NCI-H2029 treated with DMSO at 0.1 percent for 48 hours (cell line): Measurements from ENCODE around the gene ATP6V1F.

ENCODE experiments used
- DNase-seq: peaks from one replicate; lab custom pipeline; 2025; lab: John Stamatoyannopoulos, UW

ATP6V1F gene

DNA sequence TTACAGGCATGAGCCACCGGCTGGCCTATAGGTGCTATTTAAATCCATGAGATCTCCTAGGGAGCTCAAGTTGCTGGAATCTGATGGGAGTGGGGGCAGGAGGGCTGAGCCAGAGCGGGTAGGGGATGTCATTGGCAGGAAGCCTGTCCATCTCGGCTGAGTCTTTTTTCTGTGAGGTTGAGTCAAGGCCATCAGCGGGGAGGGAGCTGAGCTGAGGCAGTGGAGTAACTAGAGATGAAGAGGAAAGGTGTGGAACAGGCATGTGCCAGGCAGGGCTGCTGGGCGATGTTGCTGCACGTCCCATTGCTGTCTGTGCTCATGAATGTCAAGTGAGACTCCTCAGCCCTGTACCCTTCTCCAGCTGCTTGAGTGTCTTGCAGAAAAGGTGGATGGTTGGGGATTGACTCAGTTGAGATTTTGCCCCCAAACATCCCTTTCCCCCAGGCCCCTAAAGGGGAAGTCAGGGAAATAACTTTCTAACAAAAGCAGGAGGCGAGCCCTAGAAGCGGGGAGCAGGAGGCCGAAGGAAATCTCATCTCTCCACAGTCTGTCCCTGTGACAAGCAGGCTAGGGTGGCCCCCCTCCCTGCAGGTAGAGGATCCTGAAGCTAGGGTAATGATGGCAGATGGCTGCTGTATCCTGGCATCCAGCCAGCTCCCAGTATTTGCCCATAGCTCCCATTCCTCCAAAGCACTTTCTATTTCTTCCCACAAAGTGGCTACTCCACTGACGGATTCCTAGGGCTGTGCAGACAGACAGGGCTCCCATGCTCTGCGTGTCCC lies 5.4 kb downstream of the ATP6V1F start:
- peak; percentile 72 for DNase-seq

DNA sequence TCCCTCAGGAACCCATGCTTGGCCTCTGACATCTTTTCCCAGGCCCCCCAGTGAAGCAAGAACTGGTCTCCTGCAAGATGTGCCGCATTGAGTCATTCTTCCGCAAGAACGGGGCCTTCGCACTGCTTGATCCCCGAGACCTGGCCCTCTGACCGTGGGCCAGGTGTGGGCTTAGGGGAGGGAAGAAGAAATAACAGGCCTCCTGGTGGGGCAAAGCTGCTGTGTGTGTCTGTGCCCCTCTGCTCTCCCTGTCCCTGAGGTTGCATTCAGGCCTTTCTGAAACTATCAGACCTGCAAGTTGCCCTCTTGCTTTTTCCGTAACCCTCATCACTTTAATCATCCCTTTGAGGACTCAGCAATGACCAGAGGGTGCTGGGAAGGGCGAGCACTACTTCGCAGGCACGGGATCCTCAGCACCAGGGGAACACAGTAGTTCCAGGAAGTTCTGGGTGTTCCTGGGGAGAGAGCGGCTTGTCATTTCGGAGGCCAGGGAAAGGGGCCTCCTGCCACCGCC lies 6.0 kb downstream of the ATP6V1F start:
- no peak for DNase-seq

DNA sequence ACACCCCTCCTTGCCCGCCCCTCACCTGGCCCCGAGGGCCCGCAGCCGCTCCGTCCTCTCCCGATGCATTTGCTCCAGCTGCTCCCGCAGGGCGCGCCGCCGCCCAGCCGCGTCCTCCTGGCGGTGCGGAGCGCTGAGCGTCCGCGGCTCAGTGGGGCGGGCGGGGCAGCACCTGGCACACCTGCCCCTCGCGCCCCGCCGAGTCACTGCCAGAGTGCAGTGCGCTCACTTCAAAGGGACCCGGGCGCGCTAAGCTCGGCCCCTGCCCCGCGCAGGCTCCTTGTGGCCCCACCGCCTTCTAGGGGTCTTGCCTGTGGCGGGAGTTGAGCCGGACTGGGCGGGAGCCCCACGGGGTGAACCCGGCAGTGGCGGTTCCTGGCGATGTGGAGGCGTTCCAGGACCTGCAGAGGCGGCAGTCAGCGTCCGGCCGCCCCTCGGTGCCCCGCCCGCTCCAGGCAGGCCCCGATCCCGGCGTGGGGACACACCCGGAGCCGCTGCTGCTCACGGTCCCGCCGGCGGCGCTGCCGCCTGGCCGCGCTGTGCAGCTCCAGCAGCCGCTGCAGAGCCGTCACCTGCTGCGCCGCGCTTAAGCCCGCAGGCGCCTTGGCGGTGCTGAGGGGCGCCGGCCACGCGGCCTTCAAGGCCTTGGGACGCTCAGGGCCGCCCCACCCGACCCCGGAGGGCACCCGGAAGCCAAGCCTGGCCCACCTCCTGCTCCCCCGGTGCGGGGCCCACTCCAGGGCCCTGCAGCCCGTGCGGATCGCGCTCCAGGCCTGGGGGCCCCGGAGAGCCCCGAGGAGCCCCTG lies 6.7 kb downstream of the ATP6V1F start:
- no peak for DNase-seq

DNA sequence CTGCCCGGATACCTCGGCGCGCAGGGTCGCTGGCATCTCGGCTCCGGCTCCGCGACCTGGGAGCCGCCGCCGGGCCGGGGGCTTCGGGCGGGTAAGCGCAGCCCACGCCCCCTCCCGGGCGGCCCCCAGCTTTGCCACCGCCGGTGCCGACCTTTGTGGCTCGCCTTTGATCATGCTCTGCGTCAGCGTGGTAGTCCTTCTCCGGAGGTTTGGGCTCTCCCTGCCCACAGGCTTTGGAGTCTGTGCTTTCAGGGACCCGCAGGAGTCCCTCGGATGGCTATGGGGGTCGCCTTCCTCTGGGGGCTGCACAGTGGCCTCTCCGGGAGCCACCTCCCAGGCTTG lies 7.3 kb downstream of the ATP6V1F start:
- DNase-seq, result no peak

DNA sequence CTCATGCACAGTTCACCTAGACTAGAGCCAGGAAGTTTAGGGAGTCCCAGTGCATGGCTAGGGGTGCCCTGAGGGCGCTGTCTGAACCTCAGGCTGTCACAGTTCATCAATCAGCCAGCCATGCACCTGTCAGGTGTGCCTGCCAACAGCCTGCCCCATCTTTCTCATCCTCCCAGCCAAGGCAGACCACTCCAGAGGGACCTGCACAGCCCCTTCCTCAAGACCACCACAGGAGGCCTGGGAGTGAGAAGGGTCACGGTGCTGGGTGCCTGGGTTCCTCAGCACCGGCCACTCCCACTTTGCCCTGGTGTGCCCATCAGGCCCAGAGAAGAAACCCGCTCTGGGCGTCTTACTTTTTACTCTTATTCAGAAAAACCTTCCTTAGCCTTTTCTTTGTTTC lies 8.4 kb downstream of the ATP6V1F start:
- DNase-seq, result no peak

DNA sequence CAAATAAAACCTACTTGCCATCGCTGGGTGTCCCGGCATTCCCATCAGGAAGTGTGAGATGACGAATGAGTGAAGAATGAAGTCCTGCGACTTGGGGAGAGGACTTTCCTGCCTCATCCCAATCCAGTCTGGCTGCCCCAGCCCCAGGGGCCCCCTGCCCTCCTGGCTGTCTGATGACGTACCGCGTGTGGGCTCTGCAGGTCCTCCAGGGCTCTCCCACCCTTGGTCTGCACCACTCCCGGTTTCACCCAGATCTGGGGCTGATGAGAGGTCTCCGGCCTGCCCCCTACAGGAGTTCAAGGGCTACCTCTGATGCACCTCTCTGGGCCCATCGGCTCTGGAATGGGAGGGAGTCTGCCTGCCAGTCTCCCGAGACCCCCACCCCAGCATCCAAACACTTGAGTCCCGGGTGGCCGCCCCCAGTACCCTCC lies 9.8 kb downstream of the ATP6V1F start:
- no peak for DNase-seq

DNA sequence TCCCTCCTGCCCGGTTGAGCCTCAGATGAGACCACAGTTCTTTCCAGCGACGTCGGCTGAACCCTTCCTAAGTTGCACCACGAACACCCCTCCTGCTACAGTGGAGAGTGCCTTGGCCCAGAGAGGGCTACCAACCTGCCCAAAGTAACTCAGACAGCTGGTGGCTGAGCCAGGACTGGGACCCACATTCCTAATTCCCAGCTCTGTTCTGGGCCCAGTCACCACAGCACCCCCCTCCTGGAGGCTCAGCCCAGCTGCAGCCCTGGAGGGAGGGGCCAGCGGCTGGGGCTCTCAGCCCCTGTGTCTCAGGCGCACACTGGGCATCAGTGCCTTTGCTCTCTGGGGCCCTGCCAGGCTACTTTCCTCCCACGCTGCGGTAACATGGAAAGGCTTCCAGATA lies 10.6 kb downstream of the ATP6V1F start:
- DNase-seq, result no peak

DNA sequence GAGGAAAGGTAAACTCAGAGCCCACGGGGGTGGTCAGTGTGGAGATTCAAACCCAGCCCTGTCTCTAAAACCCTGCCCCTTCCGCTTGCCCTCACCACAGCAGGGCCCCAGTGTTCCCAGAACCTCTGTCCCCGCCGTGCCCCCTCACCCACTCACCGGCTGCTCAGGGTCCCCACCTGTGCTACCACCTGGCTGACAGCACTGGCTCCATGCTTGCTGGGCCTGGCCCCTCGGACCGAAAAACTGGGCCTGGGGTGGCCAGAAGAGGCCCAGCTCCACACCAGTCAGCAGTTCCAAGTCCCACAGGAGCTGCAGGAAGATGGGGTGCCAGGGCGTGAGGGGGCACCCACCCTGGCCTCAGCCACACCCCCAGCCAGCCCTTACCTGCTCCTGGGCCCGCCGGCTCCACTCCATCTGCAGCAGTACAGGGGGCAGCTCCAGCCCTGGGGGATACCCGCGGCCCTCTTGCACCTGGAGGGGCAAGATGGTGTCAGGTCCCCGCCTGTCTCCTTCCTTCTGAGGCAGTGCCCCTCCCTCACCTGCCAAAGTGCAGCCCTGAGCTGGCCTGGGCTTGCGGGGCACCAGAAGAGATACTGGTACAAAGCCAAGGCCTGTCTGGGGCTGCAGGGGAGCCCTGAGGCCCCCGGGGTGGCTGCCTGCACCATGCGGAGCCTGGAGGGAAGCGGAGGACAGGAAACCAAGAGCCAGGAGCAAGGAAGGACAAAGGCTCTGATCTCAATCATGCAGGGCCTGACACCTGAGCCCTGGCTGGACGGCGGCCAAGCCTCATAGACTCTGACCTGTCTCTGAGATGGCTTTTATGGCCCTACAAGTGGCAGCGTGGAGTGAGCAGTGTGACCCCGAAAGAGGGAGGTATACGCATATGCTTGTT lies 11.7 kb downstream of the ATP6V1F start:
- DNase-seq, result peak; percentile 39

DNA sequence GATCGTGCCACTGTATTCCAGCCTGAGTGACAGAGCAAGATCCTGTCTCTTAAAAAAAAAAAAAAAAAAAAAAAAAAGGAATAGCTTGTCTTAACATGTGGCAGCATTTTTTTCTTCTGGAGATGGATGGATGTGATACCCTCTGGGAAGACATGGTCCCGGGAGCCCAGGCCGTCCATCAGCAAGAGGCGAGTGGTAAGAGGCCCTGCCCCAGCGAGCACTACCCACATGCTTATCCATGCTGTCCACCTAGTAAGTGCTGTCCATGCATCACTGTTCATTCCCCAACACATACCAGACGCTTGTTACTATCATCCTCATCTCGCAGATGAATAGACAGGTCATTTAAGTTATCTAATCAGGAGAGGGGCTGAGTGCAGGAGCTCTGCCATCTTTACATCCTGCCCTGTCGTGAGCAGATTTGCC lies 12.9 kb downstream of the ATP6V1F start:
- DNase-seq, result no peak

DNA sequence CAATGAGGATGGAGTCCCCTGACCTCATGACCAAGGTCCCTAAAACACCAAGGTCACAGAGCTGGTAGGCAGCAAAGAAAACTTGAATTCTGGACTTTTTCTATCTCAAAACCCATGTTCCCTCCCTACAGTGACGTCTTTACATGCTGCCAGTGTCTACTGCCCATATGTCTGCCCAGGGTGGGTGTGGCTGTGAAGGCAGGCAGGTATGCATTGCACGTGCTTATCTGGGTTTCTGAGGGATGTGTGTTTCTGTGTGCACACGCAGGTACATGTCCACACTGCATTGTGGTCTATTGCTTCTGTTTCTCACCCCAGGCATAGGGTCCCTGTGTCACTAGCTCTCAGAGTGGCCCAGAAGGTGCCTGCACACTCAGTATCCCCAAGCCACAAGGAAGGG lies 13.5 kb downstream of the ATP6V1F start:
- DNase-seq, result no peak

DNA sequence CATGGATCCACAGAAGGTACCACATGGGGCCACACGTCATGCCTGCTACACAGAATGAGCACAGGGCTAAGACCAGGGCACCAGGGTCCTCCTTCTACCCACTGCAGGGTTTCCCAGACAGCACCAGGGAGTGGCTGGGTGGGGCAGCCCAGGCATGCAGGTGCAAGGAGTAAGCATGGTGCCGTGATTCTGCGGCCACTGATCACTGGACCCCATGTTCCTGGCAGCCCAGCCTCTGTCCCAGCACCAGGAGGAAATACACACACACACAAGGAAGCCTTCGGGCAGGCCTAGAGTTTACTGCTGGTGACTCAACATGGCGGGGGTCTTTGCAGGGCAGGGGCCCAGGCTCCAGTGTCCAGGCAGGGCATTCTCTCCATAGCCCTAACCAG lies 13.9 kb downstream of the ATP6V1F start:
- DNase-seq, result no peak

DNA sequence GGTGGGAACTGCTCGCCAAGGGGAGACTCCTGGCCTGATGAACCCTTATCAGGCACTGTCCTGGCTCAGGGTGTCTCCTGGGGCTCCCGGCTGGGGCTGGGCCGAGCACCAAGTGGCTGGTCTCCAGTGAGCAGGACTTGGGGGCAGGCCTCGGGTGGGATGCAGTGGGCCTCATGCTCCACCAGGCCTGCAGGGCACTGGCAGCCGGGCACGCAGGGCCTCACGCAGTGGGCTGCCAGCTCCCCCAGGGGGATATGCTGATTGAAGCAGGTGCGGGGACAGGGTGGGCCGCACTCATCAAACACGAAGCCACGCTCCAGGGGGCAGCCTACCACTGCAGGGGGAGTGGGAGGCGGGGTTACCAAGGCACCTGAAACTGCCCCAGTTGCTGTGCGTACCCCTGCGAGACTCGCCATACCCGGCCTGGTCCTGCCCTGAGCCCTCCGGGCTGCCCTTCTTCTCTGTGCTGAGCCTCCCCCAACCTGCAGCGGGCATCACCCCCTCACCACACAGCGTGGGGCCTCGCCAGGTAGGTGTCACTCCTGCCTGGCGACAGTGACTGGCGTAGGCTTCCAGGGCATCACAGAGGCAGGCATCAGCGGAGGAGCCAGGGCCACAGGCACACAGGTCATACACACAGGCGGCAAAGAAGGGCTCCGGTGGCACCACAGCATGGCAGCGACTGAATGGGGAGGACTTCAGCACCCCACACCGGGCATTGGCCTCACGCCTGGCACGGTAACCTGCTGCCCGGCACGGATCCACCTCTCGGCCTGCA lies 14.5 kb downstream of the ATP6V1F start:
- DNase-seq, result no peak

DNA sequence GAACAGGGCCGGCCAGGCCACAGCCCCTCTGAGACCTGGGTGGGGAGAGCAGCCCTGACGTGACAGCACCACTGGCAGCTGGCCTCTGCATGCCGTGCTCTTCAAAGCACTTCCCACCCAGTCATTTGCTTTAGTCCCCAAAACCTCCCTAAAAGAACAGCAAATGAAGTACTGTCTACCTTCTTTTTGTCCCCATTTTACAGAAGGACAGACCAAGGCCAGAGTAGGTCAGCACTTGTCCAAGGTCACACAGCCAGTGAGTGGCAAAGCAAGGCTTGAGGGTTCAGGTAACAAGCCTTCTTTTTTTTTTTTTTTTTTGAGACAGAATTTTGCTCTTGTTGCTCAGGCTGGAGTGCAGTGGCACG lies 15.1 kb downstream of the ATP6V1F start:
- no peak for DNase-seq

DNA sequence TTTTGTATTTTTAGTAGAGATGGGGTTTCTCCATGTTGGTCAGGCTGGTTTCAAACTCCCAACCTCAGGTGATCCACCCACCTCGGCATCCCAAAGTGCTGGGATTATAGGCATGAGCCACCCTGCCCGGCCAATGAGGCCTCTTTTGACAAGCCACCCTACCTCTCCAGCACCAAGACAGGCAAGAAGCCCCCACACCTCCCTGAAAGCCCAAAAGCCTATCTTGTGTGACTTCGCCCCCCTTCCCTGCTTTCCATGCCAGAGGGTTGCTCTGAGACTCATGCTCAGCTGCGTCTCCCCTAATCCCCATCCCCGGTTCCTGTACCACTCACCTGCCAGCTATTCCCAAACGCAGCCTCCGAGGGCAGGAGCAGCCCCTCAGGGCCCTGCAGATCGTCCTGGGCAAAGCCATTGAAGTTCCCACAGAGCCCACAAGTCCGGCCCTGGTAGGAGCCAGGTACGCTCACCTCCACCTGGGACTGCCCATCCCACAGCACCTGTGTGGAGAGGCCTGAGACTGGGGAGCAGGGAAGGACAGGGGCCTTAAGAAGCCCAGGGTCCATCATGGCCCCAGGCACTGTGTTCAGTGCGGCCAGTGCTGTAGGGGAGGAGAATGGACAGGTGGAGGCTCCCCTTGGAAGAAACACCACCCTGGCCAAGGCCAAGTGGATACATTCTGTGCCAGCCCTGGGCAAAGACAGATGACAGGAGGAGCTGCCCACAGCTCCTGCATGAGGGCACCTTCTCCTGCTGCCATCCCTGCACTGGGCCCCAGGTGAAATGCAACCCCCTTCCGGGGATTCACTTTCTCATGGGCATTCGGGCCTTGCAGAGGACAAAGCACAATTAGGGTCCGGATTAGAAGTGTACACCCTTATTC lies 15.8 kb downstream of the ATP6V1F start:
- no peak for DNase-seq

DNA sequence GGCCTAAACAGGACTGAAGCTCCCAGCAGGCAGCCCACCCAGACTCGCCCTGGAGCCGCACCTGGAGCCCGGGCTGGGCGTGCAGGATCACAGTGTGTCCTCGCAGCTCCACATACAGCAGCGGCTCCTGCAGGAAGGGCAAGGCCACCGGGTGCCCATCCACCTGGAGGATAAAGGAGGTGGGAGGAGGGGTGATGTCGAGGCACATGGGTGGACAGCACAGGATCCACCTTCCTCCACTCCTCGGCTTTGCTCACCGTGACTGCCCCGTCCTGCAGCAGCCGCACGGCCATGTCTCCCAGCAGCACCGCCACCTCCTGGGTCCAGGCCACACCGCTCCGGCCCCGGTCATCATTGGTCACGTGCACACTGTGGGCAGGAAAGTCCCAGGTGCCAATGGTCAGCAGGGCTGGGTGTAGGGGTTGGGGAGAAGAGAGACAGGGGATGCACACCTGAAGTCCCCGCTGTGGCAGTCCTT lies 16.8 kb downstream of the ATP6V1F start:
- no peak for DNase-seq

DNA sequence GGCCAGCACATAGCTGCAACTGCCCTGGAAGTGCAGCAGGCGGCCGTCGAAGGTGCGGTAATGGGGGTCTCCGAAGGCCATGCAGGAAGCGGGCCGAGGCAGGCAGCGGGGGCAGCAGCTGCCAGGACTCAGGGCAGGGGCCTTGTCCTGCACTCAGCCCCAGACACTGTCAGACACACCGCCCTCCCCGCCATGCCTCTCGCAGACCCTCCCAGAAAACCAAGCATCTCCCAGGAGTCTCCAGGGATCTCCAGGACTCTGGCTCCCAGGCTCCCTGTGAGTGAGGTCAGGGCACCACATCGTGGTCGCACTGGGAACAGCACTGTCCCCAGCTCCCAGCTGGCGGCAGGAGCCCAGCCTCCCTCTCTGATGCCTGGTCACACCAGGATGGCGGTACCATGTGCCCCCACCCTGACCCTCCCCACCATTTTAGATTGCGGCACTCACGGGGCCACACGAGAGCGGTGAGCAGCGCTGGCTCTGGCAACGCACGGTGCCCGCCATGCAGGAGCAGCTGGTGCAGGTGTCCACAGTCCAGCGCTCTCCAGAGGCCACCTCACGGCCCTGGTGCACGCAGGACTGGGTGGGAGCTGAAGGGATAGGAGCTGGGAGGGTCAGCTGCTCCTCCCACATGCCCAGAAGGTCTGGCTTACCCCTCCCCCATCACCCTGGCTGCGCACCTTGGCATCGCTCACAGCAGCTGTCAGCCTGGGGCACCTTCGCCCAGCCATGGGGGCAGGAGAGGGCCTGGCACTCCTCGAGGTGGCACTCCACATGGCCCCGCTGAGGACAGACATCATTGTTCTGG lies 17.5 kb downstream of the ATP6V1F start:
- DNase-seq, result no peak

DNA sequence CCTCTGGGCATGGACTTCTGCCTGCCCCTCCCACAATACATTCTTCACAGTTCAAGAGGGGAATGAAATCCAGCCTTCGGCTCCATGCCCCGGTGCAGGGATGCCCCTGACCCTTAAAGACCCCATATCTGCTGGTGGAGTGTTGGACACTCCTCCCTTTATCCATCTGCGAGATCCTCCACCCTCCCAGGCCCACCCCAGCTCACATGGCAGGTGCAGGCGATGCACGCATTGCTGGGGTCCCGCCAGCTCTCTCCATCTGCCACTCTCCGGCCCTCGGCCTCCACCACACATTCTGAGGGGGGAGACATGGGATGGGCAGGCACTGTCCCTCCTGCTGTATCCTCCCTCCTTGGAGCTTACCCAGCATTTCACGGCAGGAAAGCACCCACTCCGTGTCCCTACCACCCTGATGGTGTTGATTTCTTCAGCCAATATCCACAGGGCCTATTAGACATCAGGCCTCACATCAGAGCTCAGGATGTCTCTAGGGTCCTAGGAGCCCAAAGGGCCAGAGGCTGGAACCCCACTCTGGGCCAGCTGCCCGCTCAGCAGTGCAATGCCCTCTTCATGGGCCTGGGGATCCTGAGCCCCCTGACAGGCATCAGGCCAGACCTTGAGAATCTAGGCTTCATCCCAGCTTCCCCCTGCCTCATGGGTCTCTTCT lies 18.3 kb downstream of the ATP6V1F start:
- no peak for DNase-seq

DNA sequence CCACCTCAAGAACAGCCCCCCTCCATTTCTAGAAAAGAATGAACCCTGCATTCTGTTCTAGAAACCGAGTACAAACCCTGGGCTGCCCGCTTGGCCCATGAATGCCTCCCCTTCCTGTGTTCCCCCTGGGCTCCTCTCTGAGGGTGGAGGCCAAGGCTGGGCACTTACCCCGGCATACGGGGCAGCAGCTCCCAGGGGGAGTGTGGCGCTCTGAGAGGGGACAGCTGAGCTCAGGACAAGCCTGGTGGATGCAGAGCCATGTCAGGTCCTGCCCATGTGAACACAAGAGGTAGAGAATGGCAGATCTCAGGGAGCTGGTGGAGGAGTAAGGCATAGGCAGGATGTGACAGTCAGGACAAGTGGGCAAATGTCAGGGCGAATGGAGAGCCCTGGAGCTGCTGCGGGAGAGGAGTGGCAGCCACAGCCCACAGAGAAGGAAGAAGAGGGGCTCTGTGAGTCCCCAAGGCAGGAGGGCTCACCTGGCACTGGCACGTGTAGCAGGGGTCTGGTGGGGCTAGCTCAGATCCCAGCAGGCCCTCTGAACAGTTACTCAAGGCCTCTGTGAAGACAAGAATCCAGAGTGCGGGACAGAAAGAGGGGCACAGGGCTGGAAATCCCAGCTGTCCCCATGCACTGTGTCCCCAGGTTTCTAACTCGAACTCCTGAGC lies 18.9 kb downstream of the ATP6V1F start:
- no peak for DNase-seq
